ENCODE measurements around the gene RPIA. TPM values are rescaled to one million over a fixed set of nuclear protein-coding genes. Genes with fewer than 3 reads are reported as not detected.

Gene RPIA
- total and polyA plus RNA-seq, 2 of the 4 experiments (the other 2 are of a cell fraction): 4.1 to 8.6 TPM

DNA sequence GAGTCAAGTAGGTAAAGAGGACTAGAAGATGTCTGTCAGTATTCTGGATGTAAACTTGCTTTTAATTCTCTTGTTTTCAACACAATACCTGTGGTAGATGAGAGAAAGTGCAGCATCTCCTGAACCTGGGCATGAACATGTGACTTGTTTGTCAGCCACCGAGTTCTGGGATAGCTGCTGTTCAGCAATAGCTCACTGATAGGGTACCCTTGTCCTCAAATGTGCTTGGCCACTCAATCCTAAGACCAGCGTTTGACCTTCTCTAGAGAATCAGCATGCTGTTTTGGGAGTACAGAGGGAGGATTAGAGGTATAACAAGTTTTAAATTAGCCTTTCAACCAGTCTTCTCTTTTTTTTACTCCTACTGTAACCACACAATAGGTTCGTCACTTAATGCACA, 23.2 kb downstream of the RPIA start:
- Histone ChIP-seq H3K4me2 (ENCODE audit: low read depth, low read length) (no peak overlapping the region), H3K14ac (replicated peaks; ENCODE audit: low read depth, low read length) (no peak overlapping the region), H3K4ac (ENCODE audit: low read depth, low read length) (no peak overlapping the region), H3K56ac (ENCODE audit: extremely low read depth, insufficient read depth, low read length) (no peak overlapping the region), H2BK20ac (ENCODE audit: low read depth, low read length) (no peak overlapping the region), H2AFZ (replicated peaks; ENCODE audit: low read length, poor library complexity) (no peak overlapping the region), H3K27me3 (ENCODE audit: control insufficient read depth, insufficient read depth, low read length) (no peaks in the 10 kb centered on the region), H2AK9ac (replicated peaks; ENCODE audit: low read depth, low read length, poor library complexity) (no peak overlapping the region), H2AK5ac (ENCODE audit: low read depth, low read length) (no peak overlapping the region), H3K23ac (ENCODE audit: low read depth, low read length) (no peak overlapping the region), H3K9ac (ENCODE audit: low read depth, low read length) (no peak overlapping the region), H3K79me1 (ENCODE audit: low read depth in 1 of 2, low read length in 2 of 2) (peaks cover 0 to 5% of the 10 kb centered on the region in 2 experiments; a peak in 2 of 4 replicates), H3K27ac (ENCODE audit: insufficient read depth, low read length) (no peak overlapping the region), H3K9me1 (ENCODE audit: insufficient read depth, low read length) (peaks cover 7% of the 10 kb centered on the region; the same call in 1 of the 2 replicates), H3K4me3 (ENCODE audit: insufficient read depth, low read depth, low read length) (no peak overlapping the region), H4K5ac (ENCODE audit: low read depth, low read length) (no peak overlapping the region), H2BK120ac (ENCODE audit: low read depth, low read length) (no peak overlapping the region), H3K9me3 (ENCODE audit: control insufficient read depth, insufficient read depth, low read length) (no peaks in the 10 kb centered on the region), H2BK5ac (ENCODE audit: low read depth, low read length, poor library complexity, severe bottlenecking) (no peak overlapping the region), H4K8ac (ENCODE audit: low read depth in 2 of 2, low read length in 2 of 2) (no peak overlapping the region), H4K20me1 (ENCODE audit: insufficient read depth, low read length) (no peaks in the 10 kb centered on the region), H4K91ac (ENCODE audit: insufficient read depth, low read depth, low read length) (no peak overlapping the region), H2BK15ac (ENCODE audit: low read depth, low read length) (no peak overlapping the region), H3K4me1 (ENCODE audit: control insufficient read depth, insufficient read depth, low read length) (no peaks in the 10 kb centered on the region), H3K36me3 (ENCODE audit: control insufficient read depth, insufficient read depth, low read length) (no peaks in the 10 kb centered on the region), H3K18ac (ENCODE audit: low read depth, low read length) (no peak overlapping the region)
- in situ Hi-C loops (cut with MboI; ENCODE audit: low sequenced_read_pairs) (no loop called here), intact Hi-C loops (cut with micrococcal nuclease) (no loop called here), dilution Hi-C loops (cut with HindIII; ENCODE audit: low sequenced_read_pairs, unreplicated experiment) (no loop called here)
- POLR2A ChIA-PET (ENCODE audit: unreplicated experiment): no interaction called here
- CTCF ChIA-PET: no interaction called here
- 100% methylated on average over 1 of the region's 3 CpGs; no CpG with 5 or more reads in 1 of the 2 experiments for WGBS, 2 experiments (ENCODE audit: extremely low coverage in 2 of 2, insufficient read length in 1 of 2)
- no peak for ATAC-seq (ENCODE audit: low read depth)
- no peak for TF ChIP-seq FOS (IDR thresholded peaks at IDR 0.05; ENCODE audit: low read depth, low read length)
- TF ChIP-seq RCOR1 (IDR thresholded peaks at IDR 0.05; ENCODE audit: insufficient replicate concordance, low read length): no peak
- TF ChIP-seq POLR2A (IDR thresholded peaks at IDR 0.05; ENCODE audit: low read depth, low read length): no peak
- TF ChIP-seq RFX5 (IDR thresholded peaks at IDR 0.05; ENCODE audit: low read depth, low read length): no peak
- no peak for TF ChIP-seq MAZ (IDR thresholded peaks at IDR 0.05; ENCODE audit: borderline replicate concordance, low read depth, low read length)
- TF ChIP-seq, protein P1, sequence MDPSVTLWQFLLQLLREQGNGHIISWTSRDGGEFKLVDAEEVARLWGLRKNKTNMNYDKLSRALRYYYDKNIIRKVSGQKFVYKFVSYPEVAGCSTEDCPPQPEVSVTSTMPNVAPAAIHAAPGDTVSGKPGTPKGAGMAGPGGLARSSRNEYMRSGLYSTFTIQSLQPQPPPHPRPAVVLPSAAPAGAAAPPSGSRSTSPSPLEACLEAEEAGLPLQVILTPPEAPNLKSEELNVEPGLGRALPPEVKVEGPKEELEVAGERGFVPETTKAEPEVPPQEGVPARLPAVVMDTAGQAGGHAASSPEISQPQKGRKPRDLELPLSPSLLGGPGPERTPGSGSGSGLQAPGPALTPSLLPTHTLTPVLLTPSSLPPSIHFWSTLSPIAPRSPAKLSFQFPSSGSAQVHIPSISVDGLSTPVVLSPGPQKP (IDR thresholded peaks at IDR 0.05; ENCODE audit: borderline replicate concordance, low read depth, low read length): no peak
- TF ChIP-seq CEBPB (IDR thresholded peaks at IDR 0.05; ENCODE audit: low read depth, low read length): no peak
- TF ChIP-seq NFE2L2 (IDR thresholded peaks at IDR 0.05; ENCODE audit: low read depth, low read length): no peak
- no peak for TF ChIP-seq BHLHE40 (IDR thresholded peaks at IDR 0.05; ENCODE audit: low read depth, low read length)
- TF ChIP-seq, protein P2, sequence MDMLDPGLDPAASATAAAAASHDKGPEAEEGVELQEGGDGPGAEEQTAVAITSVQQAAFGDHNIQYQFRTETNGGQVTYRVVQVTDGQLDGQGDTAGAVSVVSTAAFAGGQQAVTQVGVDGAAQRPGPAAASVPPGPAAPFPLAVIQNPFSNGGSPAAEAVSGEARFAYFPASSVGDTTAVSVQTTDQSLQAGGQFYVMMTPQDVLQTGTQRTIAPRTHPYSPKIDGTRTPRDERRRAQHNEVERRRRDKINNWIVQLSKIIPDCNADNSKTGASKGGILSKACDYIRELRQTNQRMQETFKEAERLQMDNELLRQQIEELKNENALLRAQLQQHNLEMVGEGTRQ (IDR thresholded peaks at IDR 0.05; ENCODE audit: low read depth, low read length): no peak
- no peak for TF ChIP-seq MAFK (IDR thresholded peaks at IDR 0.05; ENCODE audit: low read depth, low read length)
- no peak for TF ChIP-seq CHD1 (IDR thresholded peaks at IDR 0.05; ENCODE audit: low read depth, low read length)
- TF ChIP-seq MXI1 (IDR thresholded peaks at IDR 0.05; ENCODE audit: borderline replicate concordance, low read depth, low read length): no peak
- no peak for TF ChIP-seq SMC3 (IDR thresholded peaks at IDR 0.05; ENCODE audit: low read depth, low read length)
- no peak for DNase-seq
- BruUV-seq (replicated peaks): no TSS peak
